ENCODE measurements around the gene LSS.
"Not testable (repeated sequence)": the region's sequence is repeated elsewhere in the genome, so short reads cannot be mapped to it uniquely, and the experiment has no call there.

DNA sequence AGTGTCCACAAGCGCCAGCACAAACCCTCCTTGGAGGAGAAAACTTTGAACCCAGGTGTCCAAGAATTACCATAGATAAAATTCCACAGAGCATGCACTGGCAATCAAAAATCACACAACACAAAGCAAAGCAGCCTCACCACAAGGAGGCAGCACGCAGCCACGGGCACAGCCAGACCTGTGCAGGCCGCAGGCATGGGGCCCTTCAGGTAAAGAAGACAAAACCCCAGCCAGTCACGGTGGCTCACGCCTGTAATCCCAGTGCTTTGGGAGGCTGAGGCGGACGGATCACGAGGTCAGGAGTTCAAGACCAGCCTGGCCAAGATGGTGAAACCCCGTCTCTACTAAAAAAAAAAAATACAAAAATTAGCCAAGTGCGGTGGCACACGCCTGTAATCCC, 81.1 kb downstream of the LSS start:
- TF ChIP-seq, protein P1, sequence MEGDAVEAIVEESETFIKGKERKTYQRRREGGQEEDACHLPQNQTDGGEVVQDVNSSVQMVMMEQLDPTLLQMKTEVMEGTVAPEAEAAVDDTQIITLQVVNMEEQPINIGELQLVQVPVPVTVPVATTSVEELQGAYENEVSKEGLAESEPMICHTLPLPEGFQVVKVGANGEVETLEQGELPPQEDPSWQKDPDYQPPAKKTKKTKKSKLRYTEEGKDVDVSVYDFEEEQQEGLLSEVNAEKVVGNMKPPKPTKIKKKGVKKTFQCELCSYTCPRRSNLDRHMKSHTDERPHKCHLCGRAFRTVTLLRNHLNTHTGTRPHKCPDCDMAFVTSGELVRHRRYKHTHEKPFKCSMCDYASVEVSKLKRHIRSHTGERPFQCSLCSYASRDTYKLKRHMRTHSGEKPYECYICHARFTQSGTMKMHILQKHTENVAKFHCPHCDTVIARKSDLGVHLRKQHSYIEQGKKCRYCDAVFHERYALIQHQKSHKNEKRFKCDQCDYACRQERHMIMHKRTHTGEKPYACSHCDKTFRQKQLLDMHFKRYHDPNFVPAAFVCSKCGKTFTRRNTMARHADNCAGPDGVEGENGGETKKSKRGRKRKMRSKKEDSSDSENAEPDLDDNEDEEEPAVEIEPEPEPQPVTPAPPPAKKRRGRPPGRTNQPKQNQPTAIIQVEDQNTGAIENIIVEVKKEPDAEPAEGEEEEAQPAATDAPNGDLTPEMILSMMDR (IDR thresholded peaks at IDR 0.05): not testable (repeated sequence)
- TF ChIP-seq POLR2A (IDR thresholded peaks at IDR 0.05): not testable (repeated sequence)
